Endodermal cell (in vitro differentiated cells): ENCODE data around the gene NOVA1. TPM values are rescaled to one million over a fixed set of nuclear protein-coding genes. Genes with fewer than 3 reads are reported as not detected.

ENCODE experiments used
- DNase-seq: peaks from one replicate; pipeline ENCODE4 v3.0.0-alpha.2; 2017
- H3K27ac ChIP-seq: 2 replicates; pipeline ENCODE4 v1.5.1; 2013; ENCODE audit warnings: mild to moderate bottlenecking, low read depth, low read length, moderate library complexity
- H3K27me3 ChIP-seq: 2 replicates; pipeline ENCODE4 v1.6.1; 2013; ENCODE audit warnings: mild to moderate bottlenecking, low read length, moderate library complexity; ENCODE audit not compliant: insufficient read depth, control insufficient read depth, poor library complexity, severe bottlenecking
- H3K36me3 ChIP-seq: 2 replicates; pipeline ENCODE4 v1.7.0; 2013; ENCODE audit warnings: mild to moderate bottlenecking, low read length, moderate library complexity; ENCODE audit not compliant: control insufficient read depth, insufficient read depth
- H3K4me1 ChIP-seq: one replicate; pipeline ENCODE4 v1.7.0; 2013; ENCODE audit warnings: low read length; ENCODE audit not compliant: control insufficient read depth, insufficient read depth
- H3K4me3 ChIP-seq: 2 replicates; pipeline ENCODE4 v1.5.1; 2013; ENCODE audit warnings: mild to moderate bottlenecking, low read length, moderate library complexity
- H3K9ac ChIP-seq: 2 replicates; pipeline ENCODE4 v1.6.1; 2013; ENCODE audit warnings: mild to moderate bottlenecking, low read length, moderate library complexity; ENCODE audit not compliant: poor library complexity, severe bottlenecking; ENCODE audit errors: extremely low read depth
- H3K9me3 ChIP-seq: 2 replicates; pipeline ENCODE4 v1.6.1; 2013; ENCODE audit warnings: mild to moderate bottlenecking, low read length, moderate library complexity; ENCODE audit not compliant: control insufficient read depth
- H3K27ac Mint-ChIP-seq: 2 replicates; pipeline ENCODE4 v1.8.0; 2020; ENCODE audit warnings: mixed read lengths
- H3K27me3 Mint-ChIP-seq: 2 replicates; pipeline ENCODE4 v1.8.0; 2021; ENCODE audit warnings: mild to moderate bottlenecking, mixed read lengths; ENCODE audit not compliant: insufficient read depth
- H3K36me3 Mint-ChIP-seq: 2 replicates; pipeline ENCODE4 v1.8.0; 2020; ENCODE audit warnings: low read depth, mixed read lengths
- H3K4me1 Mint-ChIP-seq: 2 replicates; pipeline ENCODE4 v1.8.0; 2020; ENCODE audit warnings: mixed read lengths
- H3K4me3 Mint-ChIP-seq: 2 replicates; pipeline ENCODE4 v1.8.0; 2020; ENCODE audit warnings: mild to moderate bottlenecking, moderate library complexity, mixed read lengths
- H3K9me3 Mint-ChIP-seq: 2 replicates; pipeline ENCODE4 v1.8.0; 2020; ENCODE audit warnings: mild to moderate bottlenecking, mixed read lengths
- WGBS, 2 experiments: methylation state at CpG; one replicate each; pipeline versions ENCODE4 v1.1.5 to v1.1.7; 2013; ENCODE audit warnings: missing lambda C conversion rate in 2 of 2, mixed read lengths in 1 of 2; ENCODE audit not compliant: insufficient coverage in 1 of 2, insufficient read length in 1 of 2; 5-methylcytosine and 5-hydroxymethylcytosine counted together
- total RNA-seq, 2 donors: library from RNA; stranded (reverse); fragmentation: NEBNext Ultra II Directional in 1 of 2; extraction: Animal tissue kit (Norgen Biotek cat#: 25700) in 1 of 2; gene quantifications; 2 replicates in 1 of 2; 3 replicates in 1 of 2; pipeline ENCODE4 v1.2.1, GENCODE V29; 2021
- TF ChIP-seq, protein P1 (sequence below): fragments of 200-600 bp; sonication (generic); conservative IDR thresholded peaks from 2 replicates; pipeline ENCODE4 v1.5.0; 2021; ENCODE audit warnings: antibody characterized with exemption, mild to moderate bottlenecking

Gene NOVA1
- total RNA-seq, 2 donors from 2014 or later = 25.4 to 25.5 TPM

DNA sequence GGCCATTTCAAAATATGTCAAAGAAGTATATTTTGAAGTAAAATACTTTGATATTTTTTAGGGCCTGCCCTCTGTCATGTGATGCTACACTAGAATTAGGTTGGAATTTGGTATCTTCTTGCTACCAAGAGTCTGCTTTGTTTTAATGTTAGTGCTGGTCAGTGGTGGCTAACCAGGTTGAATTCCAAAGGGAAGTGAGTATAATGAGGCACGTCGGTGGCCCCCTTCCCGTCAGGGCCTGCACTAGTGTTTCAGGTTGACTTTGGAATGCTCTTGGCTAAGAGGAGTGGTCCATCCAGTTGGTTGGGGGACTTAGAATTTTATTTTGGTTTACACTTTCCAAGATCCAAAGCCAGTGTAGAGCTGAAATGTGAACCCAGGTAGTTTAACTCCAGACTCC, 185.4 kb downstream of the NOVA1 start:
- Histone ChIP-seq H3K27ac (peak overlapping the region; percentile 12), H3K36me3 (no peaks in the 10 kb centered on the region), H3K4me3 (peak overlapping the region; percentile 10), H3K9me3 (no peaks in the 10 kb centered on the region), H3K27me3 (no peaks in the 10 kb centered on the region), H3K9ac (peak overlapping the region; percentile 84), H3K4me1 (peaks cover 21% of the 10 kb centered on the region)
- H3K27ac Mint-ChIP-seq = peak overlapping the region; percentile 78
- TF ChIP-seq, protein P1, sequence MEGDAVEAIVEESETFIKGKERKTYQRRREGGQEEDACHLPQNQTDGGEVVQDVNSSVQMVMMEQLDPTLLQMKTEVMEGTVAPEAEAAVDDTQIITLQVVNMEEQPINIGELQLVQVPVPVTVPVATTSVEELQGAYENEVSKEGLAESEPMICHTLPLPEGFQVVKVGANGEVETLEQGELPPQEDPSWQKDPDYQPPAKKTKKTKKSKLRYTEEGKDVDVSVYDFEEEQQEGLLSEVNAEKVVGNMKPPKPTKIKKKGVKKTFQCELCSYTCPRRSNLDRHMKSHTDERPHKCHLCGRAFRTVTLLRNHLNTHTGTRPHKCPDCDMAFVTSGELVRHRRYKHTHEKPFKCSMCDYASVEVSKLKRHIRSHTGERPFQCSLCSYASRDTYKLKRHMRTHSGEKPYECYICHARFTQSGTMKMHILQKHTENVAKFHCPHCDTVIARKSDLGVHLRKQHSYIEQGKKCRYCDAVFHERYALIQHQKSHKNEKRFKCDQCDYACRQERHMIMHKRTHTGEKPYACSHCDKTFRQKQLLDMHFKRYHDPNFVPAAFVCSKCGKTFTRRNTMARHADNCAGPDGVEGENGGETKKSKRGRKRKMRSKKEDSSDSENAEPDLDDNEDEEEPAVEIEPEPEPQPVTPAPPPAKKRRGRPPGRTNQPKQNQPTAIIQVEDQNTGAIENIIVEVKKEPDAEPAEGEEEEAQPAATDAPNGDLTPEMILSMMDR = no peak
- DNase-seq = peak; percentile 64
- WGBS, 2 experiments = 59 to 100% methylated on average over 2 to 3 of the region's 3 CpGs
- peaks cover 40% of the 10 kb centered on the region for H3K4me1 Mint-ChIP-seq
- no peaks in the 10 kb centered on the region for H3K36me3 Mint-ChIP-seq
- H3K4me3 Mint-ChIP-seq = no peak overlapping the region
- H3K9me3 Mint-ChIP-seq = no peaks in the 10 kb centered on the region
- H3K27me3 Mint-ChIP-seq = no peaks in the 10 kb centered on the region

DNA sequence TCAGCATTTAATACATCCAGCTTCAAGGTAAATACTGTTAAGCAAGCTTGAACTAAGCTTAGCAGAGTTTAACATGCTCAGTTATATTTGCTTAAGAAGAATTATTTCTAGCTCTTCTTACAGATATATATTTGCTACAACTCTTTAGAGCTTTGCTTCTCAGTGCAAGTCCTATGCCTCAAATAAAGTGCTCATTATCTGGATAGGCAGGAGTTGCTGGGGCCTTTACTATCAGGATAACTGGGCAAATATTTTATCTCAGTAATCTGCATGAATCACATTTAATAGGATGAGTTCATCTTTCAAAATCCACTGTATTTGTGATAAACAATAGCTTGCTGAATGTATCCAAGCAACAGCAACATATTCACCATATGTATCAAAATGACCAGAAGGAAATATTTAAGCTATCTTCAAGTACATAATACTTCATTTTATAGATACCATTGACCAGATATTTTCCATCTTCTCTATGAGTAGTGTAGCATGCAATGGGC, 187.6 kb downstream of the NOVA1 start:
- H3K27me3 ChIP-seq = no peaks in the 10 kb centered on the region
- no peak overlapping the region for H3K27ac ChIP-seq
- H3K9ac ChIP-seq = no peak overlapping the region
- no peak for DNase-seq
- H3K36me3 ChIP-seq = no peaks in the 10 kb centered on the region
- H3K9me3 Mint-ChIP-seq = no peaks in the 10 kb centered on the region
- H3K4me1 Mint-ChIP-seq = peaks cover 34% of the 10 kb centered on the region
- TF ChIP-seq, protein P1 = no peak
- peaks cover 21% of the 10 kb centered on the region for H3K4me1 ChIP-seq
- H3K27ac Mint-ChIP-seq = no peak overlapping the region
- H3K4me3 Mint-ChIP-seq = no peak overlapping the region
- H3K9me3 ChIP-seq = no peaks in the 10 kb centered on the region
- H3K27me3 Mint-ChIP-seq = no peaks in the 10 kb centered on the region
- H3K36me3 Mint-ChIP-seq = no peaks in the 10 kb centered on the region
- no peak overlapping the region for H3K4me3 ChIP-seq

DNA sequence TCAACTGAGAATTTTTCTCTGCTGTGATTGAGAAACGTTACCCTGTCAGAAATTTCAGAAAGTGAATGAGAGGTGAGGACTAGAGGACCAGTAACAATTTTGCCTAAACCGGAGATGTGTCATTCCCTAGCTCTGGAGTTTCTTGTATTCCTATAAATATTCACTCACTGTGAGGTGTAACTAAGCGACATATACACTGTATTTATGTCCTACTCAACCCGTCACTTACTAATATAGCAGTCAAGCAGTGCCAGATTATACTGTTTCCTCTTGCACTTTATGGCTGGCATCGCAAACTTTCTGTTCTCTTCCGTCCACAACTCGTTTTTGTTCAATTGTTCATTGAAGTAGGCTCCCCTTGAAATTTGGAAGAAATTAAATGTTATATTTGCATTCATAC, 192.9 kb downstream of the NOVA1 start:
- no peaks in the 10 kb centered on the region for H3K27me3 ChIP-seq
- H3K27ac ChIP-seq = no peak overlapping the region
- no peak overlapping the region for H3K4me3 ChIP-seq
- H3K4me3 Mint-ChIP-seq = no peak overlapping the region
- DNase-seq = no peak
- no peaks in the 10 kb centered on the region for H3K27me3 Mint-ChIP-seq
- H3K4me1 Mint-ChIP-seq = peaks cover 35% of the 10 kb centered on the region
- no peak overlapping the region for H3K27ac Mint-ChIP-seq
- H3K9ac ChIP-seq = no peak overlapping the region
- no peaks in the 10 kb centered on the region for H3K9me3 Mint-ChIP-seq
- H3K36me3 Mint-ChIP-seq = no peaks in the 10 kb centered on the region
- 79 to 85% methylated on average over 4 to 7 of the region's 7 CpGs for WGBS, 2 experiments
- H3K9me3 ChIP-seq = no peaks in the 10 kb centered on the region
- no peaks in the 10 kb centered on the region for H3K4me1 ChIP-seq
- TF ChIP-seq, protein P1 = no peak
- H3K36me3 ChIP-seq = no peaks in the 10 kb centered on the region
